Measurements from ENCODE around the gene TRMT10B.

The TRMT10B gene

GRCh38 chr9:37778534-37778933 lies 24.9 kb downstream of the TRMT10B start:
- H3K9ac ChIP-seq (ENCODE audit: low read length): no peak overlapping the region
- no peak for DNase-seq (ENCODE audit: low read depth)
- no peak overlapping the region for H3K4me3 ChIP-seq (ENCODE audit: low read length)
- H3K4me1 ChIP-seq (ENCODE audit: control insufficient read depth, insufficient read depth, low read length): peaks cover 23% of the 10 kb centered on the region
- H3K9me3 ChIP-seq (ENCODE audit: control insufficient read depth, low read length): no peaks in the 10 kb centered on the region
- no peaks in the 10 kb centered on the region for H3K27me3 ChIP-seq (replicated peaks; ENCODE audit: control insufficient read depth, insufficient read depth, low read length)
- peaks cover 65% of the 10 kb centered on the region for H3K36me3 ChIP-seq (ENCODE audit: control insufficient read depth, insufficient read depth, low read length, severe bottlenecking)

- peak overlapping the region; percentile 95 for H3K4me3 ChIP-seq (ENCODE audit: low read length)
- H3K9ac ChIP-seq (ENCODE audit: low read length): peak overlapping the region; percentile 95
- no peaks in the 10 kb centered on the region for H3K9me3 ChIP-seq (ENCODE audit: control insufficient read depth, low read length)
- no peaks in the 10 kb centered on the region for H3K27me3 ChIP-seq (replicated peaks; ENCODE audit: control insufficient read depth, insufficient read depth, low read length)
- H3K4me1 ChIP-seq (ENCODE audit: control insufficient read depth, insufficient read depth, low read length): peaks cover 22% of the 10 kb centered on the region
- peaks cover 40% of the 10 kb centered on the region for H3K36me3 ChIP-seq (ENCODE audit: control insufficient read depth, insufficient read depth, low read length, severe bottlenecking)
- peak; percentile 49 for DNase-seq (ENCODE audit: low read depth)
Observed at GRCh38 chr9:37784291-37784615, 30.6 kb downstream of the TRMT10B start.

GRCh38 chr9:37784616-37785483 lies 31.2 kb downstream of the TRMT10B start, which contains the start of gene EXOSC3:
Gene EXOSC3, minus strand, starts transcription at chr9:37785064. Its CDS starts 20 bp downstream, at chr9:37785044.
- peaks cover 22% of the 10 kb centered on the region for H3K4me1 ChIP-seq (ENCODE audit: control insufficient read depth, insufficient read depth, low read length)
- peak within 1 kb of the TSS; percentile 95 for H3K4me3 ChIP-seq (ENCODE audit: low read length)
- no peaks in the 10 kb centered on the region for H3K9me3 ChIP-seq (ENCODE audit: control insufficient read depth, low read length)
- peaks cover 34% of the 10 kb centered on the region for H3K36me3 ChIP-seq (ENCODE audit: control insufficient read depth, insufficient read depth, low read length, severe bottlenecking)
- H3K9ac ChIP-seq (ENCODE audit: low read length): peak within 1 kb of the TSS; percentile 95
- DNase-seq (ENCODE audit: low read depth): peak; percentile 97
- H3K27me3 ChIP-seq (replicated peaks; ENCODE audit: control insufficient read depth, insufficient read depth, low read length): no peaks in the 10 kb centered on the region

- Histone ChIP-seq H3K9me3 (ENCODE audit: control insufficient read depth, low read length) (no peaks in the 10 kb centered on the region), H3K36me3 (ENCODE audit: control insufficient read depth, insufficient read depth, low read length, severe bottlenecking) (peaks cover 23% of the 10 kb centered on the region), H3K4me1 (ENCODE audit: control insufficient read depth, insufficient read depth, low read length) (peaks cover 19% of the 10 kb centered on the region), H3K9ac (ENCODE audit: low read length) (no peak overlapping the region), H3K4me3 (ENCODE audit: low read length) (no peak overlapping the region), H3K27me3 (replicated peaks; ENCODE audit: control insufficient read depth, insufficient read depth, low read length) (no peaks in the 10 kb centered on the region)
- DNase-seq (ENCODE audit: low read depth): no peak
Observed at GRCh38 chr9:37787059-37787458, 33.5 kb downstream of the TRMT10B start.

GRCh38 chr9:37788332-37788731 lies 34.7 kb downstream of the TRMT10B start:
- H3K9me3 ChIP-seq (ENCODE audit: control insufficient read depth, low read length): no peaks in the 10 kb centered on the region
- H3K4me3 ChIP-seq (ENCODE audit: low read length): no peak overlapping the region
- no peak for DNase-seq (ENCODE audit: low read depth)
- no peak overlapping the region for H3K9ac ChIP-seq (ENCODE audit: low read length)
- peaks cover 10% of the 10 kb centered on the region for H3K36me3 ChIP-seq (ENCODE audit: control insufficient read depth, insufficient read depth, low read length, severe bottlenecking)
- H3K4me1 ChIP-seq (ENCODE audit: control insufficient read depth, insufficient read depth, low read length): peaks cover 15% of the 10 kb centered on the region
- no peaks in the 10 kb centered on the region for H3K27me3 ChIP-seq (replicated peaks; ENCODE audit: control insufficient read depth, insufficient read depth, low read length)

- H3K9me3 ChIP-seq (ENCODE audit: control insufficient read depth, low read length): no peaks in the 10 kb centered on the region
- H3K9ac ChIP-seq (ENCODE audit: low read length): no peak overlapping the region
- no peak overlapping the region for H3K4me3 ChIP-seq (ENCODE audit: low read length)
- H3K27me3 ChIP-seq (replicated peaks; ENCODE audit: control insufficient read depth, insufficient read depth, low read length): no peaks in the 10 kb centered on the region
- no peak for DNase-seq (ENCODE audit: low read depth)
- peaks cover 5% of the 10 kb centered on the region for H3K4me1 ChIP-seq (ENCODE audit: control insufficient read depth, insufficient read depth, low read length)
- H3K36me3 ChIP-seq (ENCODE audit: control insufficient read depth, insufficient read depth, low read length, severe bottlenecking): peaks cover 10% of the 10 kb centered on the region
Observed at GRCh38 chr9:37790096-37790495, 36.5 kb downstream of the TRMT10B start.

- H3K4me3 ChIP-seq (ENCODE audit: low read length): no peak overlapping the region
- H3K36me3 ChIP-seq (ENCODE audit: control insufficient read depth, insufficient read depth, low read length, severe bottlenecking): peaks cover 10% of the 10 kb centered on the region
- no peaks in the 10 kb centered on the region for H3K9me3 ChIP-seq (ENCODE audit: control insufficient read depth, low read length)
- no peaks in the 10 kb centered on the region for H3K27me3 ChIP-seq (replicated peaks; ENCODE audit: control insufficient read depth, insufficient read depth, low read length)
- no peaks in the 10 kb centered on the region for H3K4me1 ChIP-seq (ENCODE audit: control insufficient read depth, insufficient read depth, low read length)
- no peak for DNase-seq (ENCODE audit: low read depth)
- no peak overlapping the region for H3K9ac ChIP-seq (ENCODE audit: low read length)
Observed at GRCh38 chr9:37792122-37792521, 38.5 kb downstream of the TRMT10B start.

- H3K4me3 ChIP-seq (ENCODE audit: low read length): no peak overlapping the region
- H3K9me3 ChIP-seq (ENCODE audit: control insufficient read depth, low read length): no peaks in the 10 kb centered on the region
- no peak overlapping the region for H3K9ac ChIP-seq (ENCODE audit: low read length)
- no peaks in the 10 kb centered on the region for H3K27me3 ChIP-seq (replicated peaks; ENCODE audit: control insufficient read depth, insufficient read depth, low read length)
- peaks cover 13% of the 10 kb centered on the region for H3K4me1 ChIP-seq (ENCODE audit: control insufficient read depth, insufficient read depth, low read length)
- H3K36me3 ChIP-seq (ENCODE audit: control insufficient read depth, insufficient read depth, low read length, severe bottlenecking): no peaks in the 10 kb centered on the region
- DNase-seq (ENCODE audit: low read depth): peak; percentile 40
Observed at GRCh38 chr9:37796232-37796631, 42.6 kb downstream of the TRMT10B start.

- H3K27me3 ChIP-seq (replicated peaks; ENCODE audit: control insufficient read depth, insufficient read depth, low read length): no peaks in the 10 kb centered on the region
- no peaks in the 10 kb centered on the region for H3K9me3 ChIP-seq (ENCODE audit: control insufficient read depth, low read length)
- H3K9ac ChIP-seq (ENCODE audit: low read length): no peak overlapping the region
- H3K36me3 ChIP-seq (ENCODE audit: control insufficient read depth, insufficient read depth, low read length, severe bottlenecking): no peaks in the 10 kb centered on the region
- H3K4me1 ChIP-seq (ENCODE audit: control insufficient read depth, insufficient read depth, low read length): peaks cover 34% of the 10 kb centered on the region
- DNase-seq (ENCODE audit: low read depth): no peak
- H3K4me3 ChIP-seq (ENCODE audit: low read length): no peak overlapping the region
Observed at GRCh38 chr9:37798677-37799076, 45.1 kb downstream of the TRMT10B start.

GRCh38 chr9:37800631-37801286 lies 47.2 kb downstream of the TRMT10B start, which contains the start of gene DCAF10:
Gene DCAF10, plus strand, starts transcription at chr9:37800797. Its CDS starts 70 bp downstream, at chr9:37800867.
- Histone ChIP-seq H3K4me1 (ENCODE audit: control insufficient read depth, insufficient read depth, low read length) (peaks cover 36% of the 10 kb centered on the region), H3K9me3 (ENCODE audit: control insufficient read depth, low read length) (no peaks in the 10 kb centered on the region), H3K9ac (ENCODE audit: low read length) (peak within 1 kb of the TSS; percentile 97), H3K27me3 (replicated peaks; ENCODE audit: control insufficient read depth, insufficient read depth, low read length) (no peaks in the 10 kb centered on the region), H3K4me3 (ENCODE audit: low read length) (peak within 1 kb of the TSS; percentile 99), H3K36me3 (ENCODE audit: control insufficient read depth, insufficient read depth, low read length, severe bottlenecking) (no peaks in the 10 kb centered on the region)
- peak; percentile 93 for DNase-seq (ENCODE audit: low read depth)

GRCh38 chr9:37801287-37801850 lies 47.8 kb downstream of the TRMT10B start:
- Histone ChIP-seq H3K9me3 (ENCODE audit: control insufficient read depth, low read length) (no peaks in the 10 kb centered on the region), H3K9ac (ENCODE audit: low read length) (peak overlapping the region; percentile 97)
- DNase-seq (ENCODE audit: low read depth): peak; percentile 75

More at GRCh38 chr9:37801287-37801850, 47.8 kb downstream of the TRMT10B start:
- H3K4me3 ChIP-seq (ENCODE audit: low read length): peak overlapping the region; percentile 99
- peaks cover 36% of the 10 kb centered on the region for H3K4me1 ChIP-seq (ENCODE audit: control insufficient read depth, insufficient read depth, low read length)
- no peaks in the 10 kb centered on the region for H3K27me3 ChIP-seq (replicated peaks; ENCODE audit: control insufficient read depth, insufficient read depth, low read length)
- H3K36me3 ChIP-seq (ENCODE audit: control insufficient read depth, insufficient read depth, low read length, severe bottlenecking): no peaks in the 10 kb centered on the region
